ENCODE measurements around the gene LARP4. TPM values are rescaled to one million over a fixed set of nuclear protein-coding genes. Genes with fewer than 3 reads are reported as not detected.

The LARP4 gene
- total and polyA plus RNA-seq, 2 experiments from 2014 or later, result 17.4 to 30.9 TPM

DNA sequence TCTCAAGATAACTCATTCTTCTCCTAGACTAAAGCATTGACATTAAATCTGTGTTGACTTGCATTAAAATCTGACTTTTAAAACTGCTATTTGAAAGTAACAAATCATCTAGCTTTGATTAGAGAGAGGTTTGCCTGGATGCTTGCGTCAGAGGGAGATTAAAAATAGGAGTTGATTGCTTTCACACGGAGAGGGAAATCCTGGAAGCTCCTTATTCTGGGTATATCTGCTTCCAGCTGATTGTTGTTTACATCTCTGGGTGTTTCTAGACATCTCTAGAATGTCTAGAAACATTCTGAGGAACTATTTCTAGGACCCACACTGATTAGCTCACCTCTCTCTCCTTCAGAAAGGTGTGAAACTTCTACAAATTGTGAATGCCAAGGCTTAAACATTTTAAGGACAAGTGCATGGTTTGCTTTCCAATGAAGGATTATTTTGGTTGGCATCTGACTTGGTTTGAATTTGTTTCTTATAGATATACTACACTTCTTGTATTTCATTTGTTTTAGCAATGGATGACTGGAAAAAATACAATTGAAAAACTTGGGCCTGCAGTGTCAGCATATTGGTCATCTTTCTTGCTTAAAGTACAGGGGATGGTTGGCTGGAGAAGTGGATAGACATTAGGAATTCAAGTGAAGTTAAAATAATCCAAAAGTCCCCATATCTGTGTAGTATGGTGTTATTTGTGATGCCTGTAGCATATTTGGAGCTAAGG, 106.2 kb downstream of the LARP4 start:
- TF ChIP-seq EZH2 (IDR thresholded peaks at IDR 0.05; ENCODE audit: insufficient read depth, poor library complexity, severe bottlenecking), result no peak
- no peak for TF ChIP-seq EZH2phosphoT487 (IDR thresholded peaks at IDR 0.05; ENCODE audit: insufficient read depth, low read depth)
- Histone ChIP-seq H3K79me2 (ENCODE audit: insufficient read depth) (peaks cover 68% of the 10 kb centered on the region), H3K9ac (peak overlapping the region; percentile 88), H3K27ac (no peak overlapping the region), H3F3A (ENCODE audit: insufficient read depth) (no peaks in the 10 kb centered on the region), H3K27me3 (replicated peaks; ENCODE audit: insufficient read depth) (no peaks in the 10 kb centered on the region), H3K4me3 (peak overlapping the region; percentile 83), H3K9me3 (ENCODE audit: low read depth) (no peaks in the 10 kb centered on the region), H3K4me2 (ENCODE audit: unreplicated experiment) (peak overlapping the region; percentile 96), H3K9me2 (ENCODE audit: insufficient read depth) (no peaks in the 10 kb centered on the region), H3K4me1 (ENCODE audit: insufficient read depth) (peaks cover 23% of the 10 kb centered on the region), H3K36me3 (ENCODE audit: low read depth) (no peaks in the 10 kb centered on the region), H4K20me1 (ENCODE audit: insufficient read depth) (no peaks in the 10 kb centered on the region), H2AFZ (no peak overlapping the region)
- in situ Hi-C loops (cut with MboI), result loop anchor here (10.0 kb wide), 1 partner anchor 128 kb away; no protein-coding TSS in a partner anchor
- no peak for DNase-seq
- 38 to 45% methylated on average over 2 of the region's 2 CpGs for WGBS, 2 experiments (ENCODE audit: low coverage in 1 of 2, low lambda C conversion rate in 2 of 2, missing lambda C conversion rate in 2 of 2)

DNA sequence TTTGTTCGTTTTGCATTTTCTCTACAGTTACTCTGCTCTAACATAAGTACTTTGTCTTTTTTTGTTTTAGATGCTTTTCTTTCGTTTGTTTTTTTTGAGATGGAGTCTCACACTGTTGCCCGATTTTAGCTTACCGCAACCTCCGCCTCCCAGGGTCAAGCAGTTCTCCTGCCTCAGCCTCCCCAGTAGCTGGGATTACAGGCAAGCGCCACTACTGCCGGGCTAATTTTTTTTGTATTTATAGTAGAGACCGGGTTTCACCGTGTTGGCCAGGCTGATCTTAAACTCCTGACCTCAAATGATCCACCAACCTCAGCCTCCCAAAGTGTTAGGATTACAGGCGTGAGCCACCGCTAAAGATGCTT, 106.8 kb downstream of the LARP4 start:
- Histone ChIP-seq H3K4me3 (no peak overlapping the region), H3F3A (ENCODE audit: insufficient read depth) (no peaks in the 10 kb centered on the region), H3K36me3 (ENCODE audit: low read depth) (no peaks in the 10 kb centered on the region), H3K79me2 (ENCODE audit: insufficient read depth) (peaks cover 73% of the 10 kb centered on the region), H2AFZ (no peak overlapping the region), H3K9ac (no peak overlapping the region), H3K9me2 (ENCODE audit: insufficient read depth) (no peaks in the 10 kb centered on the region), H3K4me1 (ENCODE audit: insufficient read depth) (peaks cover 23% of the 10 kb centered on the region), H4K20me1 (ENCODE audit: insufficient read depth) (no peaks in the 10 kb centered on the region), H3K4me2 (ENCODE audit: unreplicated experiment) (no peak overlapping the region), H3K9me3 (ENCODE audit: low read depth) (no peaks in the 10 kb centered on the region), H3K27ac (no peak overlapping the region), H3K27me3 (replicated peaks; ENCODE audit: insufficient read depth) (no peaks in the 10 kb centered on the region)
- DNase-seq, result no peak
- 90% methylated on average over 11 of the region's 11 CpGs for WGBS, 2 experiments (ENCODE audit: low coverage in 1 of 2, low lambda C conversion rate in 2 of 2, missing lambda C conversion rate in 2 of 2)
- in situ Hi-C loops (cut with MboI), result loop anchor here (10.0 kb wide), 1 partner anchor 127 kb away; no protein-coding TSS in a partner anchor
- no peak for TF ChIP-seq EZH2 (IDR thresholded peaks at IDR 0.05; ENCODE audit: insufficient read depth, poor library complexity, severe bottlenecking)
- TF ChIP-seq EZH2phosphoT487 (IDR thresholded peaks at IDR 0.05; ENCODE audit: insufficient read depth, low read depth), result no peak

DNA sequence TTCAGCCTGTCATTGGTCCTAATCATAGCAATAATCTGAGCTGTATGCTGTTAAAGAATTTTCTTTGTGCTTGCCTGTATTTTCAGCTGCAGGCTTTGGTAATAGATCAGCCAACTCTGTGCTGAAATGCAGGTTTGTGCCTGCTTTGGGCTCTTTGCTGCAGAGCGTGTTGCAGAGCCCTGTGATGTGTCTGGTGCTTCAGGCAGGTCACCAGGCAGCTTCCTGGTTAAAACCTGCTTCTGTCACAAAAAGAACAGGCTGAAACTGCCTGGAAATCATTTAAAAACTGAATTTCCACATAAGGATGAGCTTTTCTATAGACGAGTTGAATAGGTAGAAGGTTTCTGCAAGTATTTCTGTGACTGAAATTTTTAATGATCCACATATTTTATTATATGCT, 107.2 kb downstream of the LARP4 start:
- H3K9me3 ChIP-seq (ENCODE audit: low read depth), result no peaks in the 10 kb centered on the region
- H3K4me3 ChIP-seq, result no peak overlapping the region
- H3K4me2 ChIP-seq (ENCODE audit: unreplicated experiment), result no peak overlapping the region
- H3K27ac ChIP-seq, result no peak overlapping the region
- H4K20me1 ChIP-seq (ENCODE audit: insufficient read depth), result no peaks in the 10 kb centered on the region
- no peak overlapping the region for H2AFZ ChIP-seq
- TF ChIP-seq EZH2phosphoT487 (IDR thresholded peaks at IDR 0.05; ENCODE audit: insufficient read depth, low read depth) (no peak), EZH2 (IDR thresholded peaks at IDR 0.05; ENCODE audit: insufficient read depth, poor library complexity, severe bottlenecking) (no peak)
- H3K9ac ChIP-seq, result no peak overlapping the region
- no peaks in the 10 kb centered on the region for H3K36me3 ChIP-seq (ENCODE audit: low read depth)
- H3F3A ChIP-seq (ENCODE audit: insufficient read depth), result no peaks in the 10 kb centered on the region
- WGBS, 2 experiments (ENCODE audit: low coverage in 1 of 2, low lambda C conversion rate in 2 of 2, missing lambda C conversion rate in 2 of 2), result 69 to 81% methylated on average over 2 of the region's 2 CpGs
- H3K4me1 ChIP-seq (ENCODE audit: insufficient read depth), result peaks cover 23% of the 10 kb centered on the region
- no peak for DNase-seq
- peaks cover 78% of the 10 kb centered on the region for H3K79me2 ChIP-seq (ENCODE audit: insufficient read depth)
- in situ Hi-C loops (cut with MboI), result loop anchor here (10.0 kb wide), 1 partner anchor 127 kb away; no protein-coding TSS in a partner anchor
- no peaks in the 10 kb centered on the region for H3K9me2 ChIP-seq (ENCODE audit: insufficient read depth)
- no peaks in the 10 kb centered on the region for H3K27me3 ChIP-seq (replicated peaks; ENCODE audit: insufficient read depth)

DNA sequence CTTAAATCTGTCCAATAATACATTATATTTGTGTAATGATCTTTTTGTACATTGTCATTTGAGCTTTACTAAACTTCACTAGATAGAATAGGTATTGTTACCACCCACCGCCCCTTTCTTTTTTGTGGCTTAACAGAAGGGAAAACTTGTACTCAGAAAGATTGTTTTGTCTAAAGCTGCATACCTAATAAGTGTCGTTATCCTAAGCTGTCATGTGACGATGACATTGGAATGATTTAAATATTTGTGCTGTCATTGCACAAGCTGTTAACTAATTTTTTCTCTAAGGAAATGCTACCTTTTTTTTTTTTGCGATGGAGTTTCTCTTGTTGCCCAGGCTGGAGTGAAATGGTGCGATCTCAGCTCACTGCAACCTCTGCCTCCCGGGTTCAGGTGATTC, 107.7 kb downstream of the LARP4 start:
- Histone ChIP-seq H3K9ac (no peak overlapping the region), H3K4me2 (ENCODE audit: unreplicated experiment) (no peak overlapping the region), H3K9me2 (ENCODE audit: insufficient read depth) (no peaks in the 10 kb centered on the region), H3K4me1 (ENCODE audit: insufficient read depth) (peaks cover 23% of the 10 kb centered on the region), H3K4me3 (no peak overlapping the region), H3K79me2 (ENCODE audit: insufficient read depth) (peaks cover 83% of the 10 kb centered on the region), H2AFZ (no peak overlapping the region), H3F3A (ENCODE audit: insufficient read depth) (no peaks in the 10 kb centered on the region), H3K27ac (no peak overlapping the region), H3K27me3 (replicated peaks; ENCODE audit: insufficient read depth) (no peaks in the 10 kb centered on the region), H4K20me1 (ENCODE audit: insufficient read depth) (no peaks in the 10 kb centered on the region), H3K9me3 (ENCODE audit: low read depth) (no peaks in the 10 kb centered on the region), H3K36me3 (ENCODE audit: low read depth) (no peaks in the 10 kb centered on the region)
- no peak for TF ChIP-seq EZH2 (IDR thresholded peaks at IDR 0.05; ENCODE audit: insufficient read depth, poor library complexity, severe bottlenecking)
- TF ChIP-seq EZH2phosphoT487 (IDR thresholded peaks at IDR 0.05; ENCODE audit: insufficient read depth, low read depth), result no peak
- 65 to 66% methylated on average over 6 of the region's 6 CpGs for WGBS, 2 experiments (ENCODE audit: low coverage in 1 of 2, low lambda C conversion rate in 2 of 2, missing lambda C conversion rate in 2 of 2)
- DNase-seq, result peak; percentile 29
- in situ Hi-C loops (cut with MboI), result loop anchor here (10.0 kb wide), 1 partner anchor 126 kb away; no protein-coding TSS in a partner anchor

Measured in GM23248 (cell line).